Measurements from ENCODE around the gene MSANTD7. TPM values are rescaled to one million over a fixed set of nuclear protein-coding genes. Genes with fewer than 3 reads are reported as not detected.
A peak's percentile ranks its signal among the peaks of the same experiment; 100 is the strongest.

The MSANTD7 gene
- total RNA-seq, 2 donors from 2014 or later: 6.5 to 11.5 TPM

GRCh38 chr10:14873090-14873760 is 35.1 kb downstream of the MSANTD7 start:
- 75 to 81% methylated on average over 2 of the region's 2 CpGs for WGBS, 2 donors
- Histone ChIP-seq H3K27ac (no peak overlapping the region), H3K9me3 (no peaks in the 10 kb centered on the region), H3K27me3 (no peaks in the 10 kb centered on the region), H3K4me1 (peaks cover 22% of the 10 kb centered on the region), H3K4me3 (no peak overlapping the region), H3K36me3 (replicated peaks in 1 of 2; ENCODE audit: insufficient read depth in 1 of 2, low read depth in 2 of 2) (peaks cover 0 to 2% of the 10 kb centered on the region in 2 donors)
- no peak for ATAC-seq
- intact Hi-C loops (cut with DNase I): no loop called here
- TF ChIP-seq, protein P1, sequence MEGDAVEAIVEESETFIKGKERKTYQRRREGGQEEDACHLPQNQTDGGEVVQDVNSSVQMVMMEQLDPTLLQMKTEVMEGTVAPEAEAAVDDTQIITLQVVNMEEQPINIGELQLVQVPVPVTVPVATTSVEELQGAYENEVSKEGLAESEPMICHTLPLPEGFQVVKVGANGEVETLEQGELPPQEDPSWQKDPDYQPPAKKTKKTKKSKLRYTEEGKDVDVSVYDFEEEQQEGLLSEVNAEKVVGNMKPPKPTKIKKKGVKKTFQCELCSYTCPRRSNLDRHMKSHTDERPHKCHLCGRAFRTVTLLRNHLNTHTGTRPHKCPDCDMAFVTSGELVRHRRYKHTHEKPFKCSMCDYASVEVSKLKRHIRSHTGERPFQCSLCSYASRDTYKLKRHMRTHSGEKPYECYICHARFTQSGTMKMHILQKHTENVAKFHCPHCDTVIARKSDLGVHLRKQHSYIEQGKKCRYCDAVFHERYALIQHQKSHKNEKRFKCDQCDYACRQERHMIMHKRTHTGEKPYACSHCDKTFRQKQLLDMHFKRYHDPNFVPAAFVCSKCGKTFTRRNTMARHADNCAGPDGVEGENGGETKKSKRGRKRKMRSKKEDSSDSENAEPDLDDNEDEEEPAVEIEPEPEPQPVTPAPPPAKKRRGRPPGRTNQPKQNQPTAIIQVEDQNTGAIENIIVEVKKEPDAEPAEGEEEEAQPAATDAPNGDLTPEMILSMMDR (IDR thresholded peaks at IDR 0.05): no peak
- TF ChIP-seq POLR2A (IDR thresholded peaks at IDR 0.05): no peak
- no peak for DNase-seq

DNA sequence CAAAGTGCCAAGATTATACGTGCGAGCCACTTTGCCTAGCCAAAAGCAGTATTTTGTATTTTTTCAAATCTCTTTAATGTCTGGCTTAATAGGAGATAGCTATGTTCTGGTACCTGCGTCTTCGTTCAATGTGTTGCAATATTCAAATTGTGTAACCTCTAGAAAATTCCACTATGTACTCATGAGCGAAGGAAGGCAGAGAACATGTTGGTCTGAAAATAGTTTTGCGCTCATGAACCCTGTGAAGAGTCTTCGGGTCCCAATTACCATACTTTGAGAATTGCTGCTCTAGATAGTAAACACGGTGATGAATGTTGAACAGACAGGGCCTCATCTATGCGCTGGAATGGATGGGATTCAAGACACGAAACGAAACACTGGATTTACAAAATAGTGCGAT is 37.8 kb downstream of the MSANTD7 start:
- no peak overlapping the region for H3K4me3 ChIP-seq
- TF ChIP-seq POLR2A (IDR thresholded peaks at IDR 0.05): no peak
- TF ChIP-seq, protein P1 (IDR thresholded peaks at IDR 0.05): no peak
- WGBS, 2 donors: 93 to 95% methylated on average over 12 of the region's 12 CpGs
- ATAC-seq (no peak), DNase-seq (no peak)
- intact Hi-C loops (cut with DNase I): no loop called here
- H3K36me3 ChIP-seq (replicated peaks in 1 of 2; ENCODE audit: insufficient read depth in 1 of 2, low read depth in 2 of 2): no peaks in the 10 kb centered on the region
- H3K4me1 ChIP-seq: peaks cover 31% of the 10 kb centered on the region
- H3K27me3 ChIP-seq: no peaks in the 10 kb centered on the region
- H3K27ac ChIP-seq: no peak overlapping the region
- no peaks in the 10 kb centered on the region for H3K9me3 ChIP-seq

DNA sequence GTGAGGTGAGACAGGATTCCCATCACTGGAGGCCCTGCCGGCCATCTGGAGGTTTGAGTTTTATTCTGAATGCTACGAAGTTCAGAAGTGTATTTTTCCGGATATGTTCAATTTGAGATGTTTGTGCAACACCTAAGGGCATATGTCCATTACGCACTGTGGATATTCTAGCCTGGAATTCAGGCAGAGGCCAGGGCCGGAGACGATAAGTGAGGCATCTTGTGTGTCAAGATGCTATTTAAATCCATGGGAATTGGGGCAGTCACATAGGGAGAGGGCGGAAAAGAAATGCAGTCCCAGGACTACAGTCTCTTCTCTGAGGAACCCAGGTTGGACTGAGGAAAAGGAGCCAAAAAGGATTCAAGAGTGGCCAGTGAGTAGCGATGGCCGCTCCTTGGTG is 38.7 kb downstream of the MSANTD7 start:
- Histone ChIP-seq H3K36me3 (replicated peaks in 1 of 2; ENCODE audit: insufficient read depth in 1 of 2, low read depth in 2 of 2) (no peaks in the 10 kb centered on the region), H3K27ac (no peak overlapping the region), H3K4me1 (peaks cover 31% of the 10 kb centered on the region), H3K4me3 (no peak overlapping the region), H3K27me3 (no peaks in the 10 kb centered on the region), H3K9me3 (no peaks in the 10 kb centered on the region)
- DNase-seq (no peak), ATAC-seq (no peak)
- TF ChIP-seq, protein P1 (IDR thresholded peaks at IDR 0.05): no peak
- no peak for TF ChIP-seq POLR2A (IDR thresholded peaks at IDR 0.05)
- intact Hi-C loops (cut with DNase I): no loop called here
- WGBS, 2 donors: 76 to 83% methylated on average over 9 of the region's 9 CpGs

DNA sequence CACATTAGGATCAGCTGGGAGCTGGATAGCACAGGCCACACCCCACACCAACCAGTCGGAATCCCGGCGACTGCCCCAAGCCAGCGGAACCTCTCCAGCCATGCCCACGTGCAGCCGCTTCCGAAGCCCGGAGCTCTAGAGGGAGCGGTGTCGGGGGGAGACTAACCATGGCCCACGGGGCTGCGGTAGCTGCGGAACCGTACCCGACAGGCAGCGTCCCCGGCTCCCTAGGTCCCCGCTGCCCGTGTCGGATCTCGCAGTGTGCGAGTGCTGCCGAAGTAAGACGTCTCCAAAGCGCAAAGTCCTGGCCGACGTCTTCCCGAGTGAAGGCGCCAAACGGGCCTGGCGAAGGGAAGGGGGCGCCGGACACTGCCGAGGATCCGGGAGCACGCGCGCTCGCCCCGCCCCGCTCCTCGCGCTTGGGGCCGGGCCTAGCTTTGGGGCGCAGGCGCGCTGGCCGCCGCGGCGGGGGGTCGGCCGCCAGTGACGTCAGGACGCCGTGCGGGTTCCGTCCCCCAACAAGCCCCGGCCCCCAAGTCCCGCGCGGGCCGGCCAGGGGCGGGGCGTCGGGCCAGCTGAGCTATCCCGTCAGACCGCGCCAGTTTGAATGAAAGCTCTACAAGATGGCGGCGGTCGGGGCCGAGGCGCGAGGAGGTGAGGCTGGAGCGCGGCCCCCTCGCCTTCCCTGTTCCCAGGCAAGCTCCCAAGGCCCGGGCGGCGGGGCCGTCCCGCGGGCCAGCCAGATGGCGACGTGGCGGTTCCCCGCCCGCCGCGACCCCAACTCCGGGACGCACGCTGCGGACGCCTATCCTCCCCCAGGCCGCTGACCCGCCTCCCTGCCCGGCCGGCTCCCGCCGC is 40.4 kb downstream of the MSANTD7 start, which contains the start of gene SUV39H2:
TSS of gene SUV39H2 (plus strand) at position 601 of the 858 bp plus-strand sequence. CDS start at position 624, 23 bp downstream.
- 0% methylated on average over 4 to 69 of the region's 102 CpGs for WGBS, 2 donors

More for the DNA sequence above, 40.4 kb downstream of the MSANTD7 start, which contains the start of gene SUV39H2:
- peak; percentile 96 to 97 (median 96) for DNase-seq
- peaks cover 31% of the 10 kb centered on the region for H3K4me1 ChIP-seq
- TF ChIP-seq, protein P1 (IDR thresholded peaks at IDR 0.05): peak in 1 of 7 experiments; percentile 26
- peak; percentile 71 to 88 (median 86) for TF ChIP-seq POLR2A (IDR thresholded peaks at IDR 0.05)
- H3K27me3 ChIP-seq: no peaks in the 10 kb centered on the region
- no peaks in the 10 kb centered on the region for H3K9me3 ChIP-seq
- ATAC-seq: peak; percentile 93
- H3K36me3 ChIP-seq (replicated peaks in 1 of 2; ENCODE audit: insufficient read depth in 1 of 2, low read depth in 2 of 2): no peaks in the 10 kb centered on the region
- intact Hi-C loops (cut with DNase I): no loop called here
- H3K27ac ChIP-seq: peak within 1 kb of the TSS; percentile 91 to 98 (median 94)
- peak within 1 kb of the TSS; percentile 92 to 93 for H3K4me3 ChIP-seq

All from body of pancreas (tissue), 4 donors.